IPS-NIHi11 (cell line): ENCODE data around the gene DTNB.

Source experiments
- DNase-seq: peaks from one replicate; pipeline ENCODE4 v3.0.0; 2012; ENCODE audit warnings: mixed read lengths, low spot score

DTNB gene

GRCh38 chr2:25454824-25455611 is 218.4 kb downstream of the DTNB start:
- DNase-seq = no peak

- DNase-seq = no peak
Observed at GRCh38 chr2:25453199-25453905, 220.0 kb downstream of the DTNB start.

GRCh38 chr2:25448808-25449207 is 224.6 kb downstream of the DTNB start:
- DNase-seq = no peak

DNA sequence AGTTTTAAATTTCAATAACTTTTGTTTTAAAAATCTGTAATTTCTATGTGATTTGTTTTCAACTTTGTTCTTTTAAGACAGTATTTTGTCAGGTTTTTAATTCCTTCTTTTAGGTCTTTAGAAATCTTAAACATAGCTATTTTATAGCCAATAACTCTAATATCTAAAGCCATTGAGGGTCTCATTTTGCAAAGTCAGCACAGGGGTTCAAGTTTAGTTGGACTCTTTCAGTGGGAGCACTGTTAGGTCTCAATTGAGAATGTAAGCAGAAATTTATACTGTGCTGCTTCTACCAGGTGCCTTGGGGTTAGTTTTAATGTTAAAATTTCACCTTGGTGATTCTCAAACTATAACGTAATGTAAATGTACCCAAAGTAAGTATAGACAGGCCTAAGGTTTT is 226.4 kb downstream of the DTNB start:
- DNase-seq = no peak

DNA sequence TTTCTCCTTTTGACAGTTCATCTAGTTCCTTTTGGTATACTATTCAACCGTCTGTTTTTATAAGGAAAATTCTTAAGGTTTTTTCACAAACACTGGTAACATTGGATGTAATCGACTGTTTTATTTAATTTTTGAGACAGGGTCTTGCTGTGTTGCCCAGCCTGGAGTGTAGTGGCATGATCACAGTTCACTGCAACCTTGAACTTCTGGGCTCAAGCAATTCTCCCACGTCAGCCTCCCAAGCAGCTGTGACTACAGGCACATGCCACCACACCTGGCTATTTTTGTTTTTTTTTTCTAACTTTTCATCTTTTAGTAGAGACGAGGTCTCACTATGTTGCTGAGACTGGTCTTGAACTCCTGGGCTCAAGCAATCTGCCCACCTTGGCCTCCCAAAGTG is 227.3 kb downstream of the DTNB start:
- DNase-seq = no peak

DNA sequence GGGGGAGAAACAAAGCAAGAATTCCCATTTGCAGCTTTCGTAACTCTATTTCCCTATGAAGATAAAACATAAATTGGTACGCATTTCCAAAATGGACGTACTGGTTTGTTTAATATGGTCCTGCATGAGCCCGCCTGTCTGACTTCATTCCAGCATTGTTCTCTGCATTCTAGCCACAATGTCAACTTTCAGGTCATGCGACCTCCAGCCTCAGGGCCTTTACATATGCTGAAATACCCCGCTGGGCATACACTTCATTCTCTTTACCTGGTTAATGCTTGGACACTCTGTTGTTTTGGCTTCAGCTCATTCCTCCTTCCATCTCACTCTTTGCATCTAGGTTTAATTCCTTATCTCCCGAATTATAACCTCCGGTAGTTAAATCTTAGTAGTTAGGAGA is 227.9 kb downstream of the DTNB start:
- peak; percentile 22 for DNase-seq

GRCh38 chr2:25444608-25445270 is 228.6 kb downstream of the DTNB start:
- DNase-seq = no peak

- DNase-seq = no peak
Observed at GRCh38 chr2:25443766-25444165, 229.6 kb downstream of the DTNB start.

DNA sequence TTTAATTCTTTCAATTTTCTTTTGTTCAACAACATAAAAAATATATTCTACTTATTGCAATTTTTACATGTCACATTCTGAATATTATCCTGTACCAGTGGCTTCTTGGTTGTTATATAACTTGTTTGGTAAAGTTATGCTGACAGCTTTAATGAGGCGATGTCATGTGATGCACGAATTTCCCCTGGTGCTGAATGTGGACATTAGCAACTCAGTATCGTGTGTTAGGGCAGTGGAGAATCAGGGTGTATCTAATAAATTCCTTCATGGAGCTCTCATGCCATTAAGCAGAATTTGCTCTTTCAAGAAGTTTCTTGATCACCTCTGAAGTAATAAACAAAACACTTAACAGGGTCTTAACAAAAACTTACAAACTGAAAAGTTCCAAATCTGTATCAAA is 232.0 kb downstream of the DTNB start:
- DNase-seq = no peak

GRCh38 chr2:25438793-25439192 is 234.6 kb downstream of the DTNB start:
- no peak for DNase-seq

DNA sequence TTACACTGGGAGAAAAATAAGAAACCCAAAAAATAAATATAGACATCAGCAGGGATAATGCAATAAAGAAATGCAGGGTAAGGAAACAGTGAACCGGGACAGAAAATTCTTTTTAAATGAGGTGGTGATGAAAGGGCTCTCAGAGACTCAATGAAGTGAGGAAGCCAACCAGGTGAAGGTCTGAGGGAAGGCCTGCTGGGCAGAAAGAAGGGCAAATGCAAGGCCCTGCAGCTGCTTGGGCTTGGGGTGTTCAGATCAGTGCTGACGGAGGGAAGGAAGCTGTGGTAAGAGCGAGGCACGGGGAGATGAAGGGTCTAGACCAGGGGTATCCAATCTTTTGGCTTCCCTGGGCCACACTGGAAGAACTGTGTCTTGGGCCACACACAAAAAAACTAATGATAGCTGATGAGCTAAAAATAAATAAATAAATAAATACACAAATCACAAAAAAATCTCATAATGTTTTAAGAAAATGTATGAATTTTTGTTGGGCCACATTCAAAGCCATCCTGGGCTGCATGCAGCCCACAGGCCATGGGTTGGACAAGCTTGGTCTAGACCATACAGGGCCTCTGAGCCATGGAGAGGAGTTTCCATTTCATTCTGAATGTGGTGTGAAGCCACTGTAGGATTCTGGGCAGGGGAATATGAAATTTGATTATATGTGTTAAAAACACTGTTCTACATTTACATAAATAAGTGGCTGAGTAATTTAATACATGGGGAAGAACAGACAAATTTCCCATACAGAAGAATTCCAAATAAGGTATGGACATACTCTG is 235.3 kb downstream of the DTNB start:
- no peak for DNase-seq

- DNase-seq = no peak
Observed at GRCh38 chr2:25435421-25435820, 238.0 kb downstream of the DTNB start.

GRCh38 chr2:25431604-25432003 is 241.8 kb downstream of the DTNB start:
- DNase-seq = no peak

DNA sequence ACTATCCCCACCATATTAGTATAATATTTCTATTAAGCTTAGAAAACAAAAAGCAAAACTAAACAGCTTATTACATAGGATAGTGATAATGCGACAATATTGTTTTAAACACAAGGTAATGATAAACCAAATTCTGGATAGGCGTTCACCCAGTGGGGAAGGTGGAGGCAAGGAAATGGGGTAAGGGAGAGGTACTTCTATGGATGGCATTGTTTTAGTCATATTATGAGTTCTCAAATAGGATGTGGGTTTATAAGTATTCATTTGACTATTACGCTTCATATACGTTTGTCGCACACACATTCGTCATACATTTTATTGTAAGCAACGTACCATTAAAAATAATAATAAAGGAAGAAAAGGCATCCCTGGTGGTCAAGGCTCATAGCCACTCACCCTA is 242.8 kb downstream of the DTNB start:
- DNase-seq = no peak

DNA sequence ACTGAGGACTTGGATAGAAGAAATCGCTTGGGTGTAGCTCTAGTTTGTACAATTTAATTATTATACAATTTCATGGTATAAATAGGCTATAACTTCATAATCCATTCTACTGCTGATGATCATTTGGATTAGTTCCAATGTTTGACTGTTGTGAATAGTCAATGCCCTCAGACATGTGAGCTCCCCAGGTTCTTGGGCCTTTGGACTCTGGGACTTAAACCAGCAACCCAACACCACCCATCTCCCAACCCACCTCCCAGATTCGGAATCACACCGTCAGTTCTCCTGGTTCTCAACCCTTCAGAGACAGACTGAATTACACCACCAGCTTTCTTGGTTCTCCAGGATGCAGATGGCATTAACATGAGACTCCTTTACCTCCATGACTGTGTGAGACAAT is 247.1 kb downstream of the DTNB start:
- DNase-seq = no peak

DNA sequence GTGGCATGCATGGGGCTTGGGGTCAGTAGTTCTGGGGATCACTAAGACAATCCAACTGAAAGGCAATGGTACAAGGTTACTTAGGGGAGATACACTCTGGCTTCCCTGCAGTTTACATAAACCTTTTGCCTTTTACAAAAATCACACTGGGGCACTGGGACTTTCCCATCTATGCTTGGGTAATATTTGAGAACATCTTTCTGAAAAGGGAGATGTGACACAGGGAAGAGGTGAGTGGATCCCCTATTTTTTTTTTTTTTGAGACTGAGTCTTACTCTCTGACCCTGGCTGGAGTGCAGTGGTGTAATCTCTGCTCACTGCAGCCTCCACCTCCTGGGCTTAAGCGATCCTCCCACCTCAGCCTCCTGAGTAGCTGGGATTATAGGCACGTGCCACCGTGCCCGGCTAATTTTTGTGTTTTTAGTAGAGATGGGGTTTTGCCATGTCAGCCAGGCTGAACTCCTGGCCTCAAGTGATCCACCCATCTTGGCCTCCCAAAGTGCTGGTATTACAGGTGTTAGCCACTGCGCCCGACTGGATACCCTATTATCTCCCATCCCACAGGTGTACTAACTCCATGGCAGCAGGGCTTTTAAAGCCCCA is 248.8 kb downstream of the DTNB start:
- no peak for DNase-seq

- no peak for DNase-seq
Observed at GRCh38 chr2:25421820-25422411, 251.5 kb downstream of the DTNB start.

GRCh38 chr2:25421289-25421688 is 252.1 kb downstream of the DTNB start:
- DNase-seq = no peak

DNA sequence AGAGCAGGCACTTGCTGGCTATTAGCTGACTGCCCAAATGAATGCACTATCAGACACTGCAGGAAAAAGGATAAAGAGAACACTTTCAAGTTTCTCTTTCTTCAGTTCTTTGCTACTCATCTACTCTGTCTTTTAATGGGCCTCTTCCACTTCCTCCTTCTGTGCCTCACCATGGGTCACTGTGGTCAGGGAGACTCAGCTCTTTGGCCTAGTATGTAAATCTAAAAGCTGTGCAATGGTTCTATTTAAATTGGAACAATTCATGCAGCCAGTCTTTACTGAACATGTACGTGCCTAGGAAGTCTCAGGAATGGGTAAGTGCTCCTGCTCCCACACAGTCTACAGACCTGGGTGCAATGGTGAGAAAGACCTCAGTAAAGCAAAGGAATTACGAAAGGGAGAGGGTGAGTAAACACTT is 252.5 kb downstream of the DTNB start:
- no peak for DNase-seq

- no peak for DNase-seq
Observed at GRCh38 chr2:25419678-25420242, 253.6 kb downstream of the DTNB start.
